ENCODE data around the gene RGL3.
"Not testable (repeated sequence)": the region's sequence is repeated elsewhere in the genome, so short reads cannot be mapped to it uniquely, and the experiment has no call there.

RGL3 gene

DNA sequence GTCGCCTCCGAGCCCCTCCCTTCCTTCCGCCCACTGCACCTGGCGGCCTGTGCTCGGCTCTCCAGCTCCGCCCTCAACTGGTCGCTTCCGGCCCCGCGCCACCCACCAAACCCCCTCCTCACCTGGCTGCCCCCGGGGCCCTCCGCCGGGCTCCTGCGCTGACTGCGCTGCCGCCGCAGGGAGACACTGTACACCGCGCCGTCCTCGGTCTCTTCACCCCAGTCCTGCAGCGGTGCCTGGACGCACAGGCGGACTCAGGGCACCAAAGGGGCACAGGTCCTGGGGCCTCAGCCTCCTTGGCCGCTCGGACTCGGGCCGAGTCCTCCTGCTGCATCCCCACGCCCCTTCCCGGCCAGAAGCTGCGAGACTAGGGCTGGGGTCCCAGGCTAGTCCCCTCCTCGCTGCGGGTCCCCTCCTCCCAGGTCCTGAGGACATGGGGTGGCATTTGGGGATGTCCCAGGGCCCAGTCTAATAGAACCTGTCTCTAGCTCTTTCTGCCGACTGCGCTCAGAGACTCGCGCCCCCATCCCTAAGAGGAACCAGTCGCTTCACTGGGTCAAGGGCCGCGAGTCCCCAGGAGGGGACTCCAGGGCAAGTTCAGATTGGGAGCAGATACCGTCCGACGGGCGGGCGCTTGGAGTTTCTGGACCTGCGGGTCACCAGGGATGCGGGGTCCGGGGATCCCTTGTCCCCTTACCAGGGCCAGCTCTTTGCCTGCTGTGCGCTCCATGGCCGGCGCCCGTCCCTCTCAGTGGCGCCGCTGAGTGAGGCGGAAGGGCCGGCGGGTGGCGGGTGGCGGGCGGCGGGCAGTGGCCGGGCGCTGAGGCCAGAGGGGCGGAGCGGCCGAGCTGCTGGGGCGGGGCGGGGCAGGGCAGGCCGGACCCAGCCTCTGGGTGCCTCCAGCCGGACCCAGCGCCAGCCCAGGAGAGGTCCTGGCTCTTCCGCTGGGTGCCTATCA is at the start of gene RGL3:
RGL3 (minus strand) TSS at position 766 of the 958 bp plus-strand sequence; CDS start at position 730, 36 bp downstream.
- no peak for DNase-seq

GRCh38 chr19:11468266-11468845 is 49.2 kb upstream of the RGL3 start:
- not testable (repeated sequence) for DNase-seq

- DNase-seq: no peak
These were observed 46.5 kb upstream of the RGL3 start for GRCh38 chr19:11465600-11465999.

DNA sequence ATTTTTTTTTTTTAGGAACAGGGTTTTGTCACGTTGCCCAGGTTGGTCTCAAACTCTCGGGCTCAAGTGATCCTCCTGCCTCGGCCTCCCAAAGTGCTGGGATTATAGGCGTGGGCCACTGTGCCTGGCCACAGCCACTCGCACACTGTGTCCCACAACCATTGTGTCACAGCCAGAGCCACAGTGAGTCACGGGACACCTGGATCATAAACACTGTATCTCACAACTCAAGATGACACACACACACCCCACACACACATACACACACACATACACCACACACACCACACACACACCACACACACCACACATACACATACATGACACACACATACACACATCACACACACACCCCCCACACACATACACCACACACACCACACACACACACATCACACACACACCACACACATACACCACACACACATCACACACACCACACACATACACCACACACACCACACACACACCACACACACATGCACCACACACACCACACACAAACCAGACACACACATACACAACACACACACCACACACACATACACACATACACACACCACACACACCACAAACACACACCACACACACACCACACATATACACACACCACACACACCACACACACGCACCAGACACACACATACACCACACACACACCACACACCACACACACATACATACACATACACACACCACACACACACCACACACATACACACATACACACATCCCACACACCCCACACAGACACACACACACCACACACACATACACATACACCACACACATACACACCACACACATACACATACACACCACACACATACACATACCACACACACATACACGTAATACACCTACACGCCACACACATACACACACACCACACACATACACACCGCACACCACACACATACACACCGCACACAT is 45.5 kb upstream of the RGL3 start:
- no peak for DNase-seq

GRCh38 chr19:11463391-11463790 is 44.3 kb upstream of the RGL3 start:
- DNase-seq: no peak

- DNase-seq: no peak
These were observed 42.3 kb upstream of the RGL3 start for GRCh38 chr19:11461453-11461852.

DNA sequence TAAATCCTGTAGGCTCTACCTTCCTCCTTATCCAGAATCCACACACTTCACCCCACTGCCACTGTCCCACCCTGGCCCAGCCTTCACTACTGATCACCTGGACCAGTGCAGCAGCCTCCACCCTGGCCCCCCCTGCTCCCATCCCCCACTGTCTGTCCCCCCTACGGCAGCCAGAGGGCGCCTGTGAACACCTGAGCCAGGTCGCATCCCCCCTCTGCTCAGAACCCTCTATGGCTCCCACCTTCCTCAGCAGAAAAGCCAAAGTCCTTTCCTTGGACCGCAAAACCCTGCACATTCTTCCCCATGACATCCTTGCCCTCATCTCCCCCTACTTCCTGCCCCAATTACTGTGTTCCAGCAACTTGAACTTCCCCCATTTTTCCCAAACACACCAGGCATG is 41.1 kb upstream of the RGL3 start:
- no peak for DNase-seq

GRCh38 chr19:11458912-11459311 is 39.8 kb upstream of the RGL3 start:
- DNase-seq: not testable (repeated sequence)

DNA sequence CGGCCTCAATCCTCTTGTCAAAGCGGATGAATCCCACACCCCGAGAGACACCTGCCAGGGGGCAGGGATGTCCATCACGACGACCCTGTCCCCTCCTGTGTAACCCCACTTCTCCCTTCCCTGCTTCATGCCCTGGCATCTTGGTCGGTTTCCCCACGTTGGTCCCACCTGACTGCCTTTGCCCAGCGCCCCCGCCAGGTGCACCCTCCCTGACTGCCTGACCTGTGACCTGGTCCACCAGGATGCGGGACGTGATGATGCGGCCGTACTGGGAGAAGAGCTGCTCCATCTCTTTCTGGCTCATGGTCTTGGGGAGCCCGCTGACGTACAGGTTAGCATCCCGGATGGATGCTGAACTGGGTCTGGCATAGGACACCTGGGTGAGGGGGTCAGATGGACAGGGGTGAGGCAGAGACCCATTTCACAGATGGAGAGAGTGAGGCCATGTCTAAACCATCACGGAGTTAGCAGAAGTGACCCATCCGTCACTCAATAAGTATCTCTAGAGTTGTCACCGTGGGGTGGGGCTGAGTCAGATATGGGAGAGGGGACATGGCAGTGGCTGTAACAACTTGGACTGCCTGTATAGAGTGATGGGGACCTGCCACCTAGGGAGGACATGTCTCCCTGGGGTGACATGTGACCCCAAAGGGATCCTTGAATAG is 39.3 kb upstream of the RGL3 start:
- no peak for DNase-seq

DNA sequence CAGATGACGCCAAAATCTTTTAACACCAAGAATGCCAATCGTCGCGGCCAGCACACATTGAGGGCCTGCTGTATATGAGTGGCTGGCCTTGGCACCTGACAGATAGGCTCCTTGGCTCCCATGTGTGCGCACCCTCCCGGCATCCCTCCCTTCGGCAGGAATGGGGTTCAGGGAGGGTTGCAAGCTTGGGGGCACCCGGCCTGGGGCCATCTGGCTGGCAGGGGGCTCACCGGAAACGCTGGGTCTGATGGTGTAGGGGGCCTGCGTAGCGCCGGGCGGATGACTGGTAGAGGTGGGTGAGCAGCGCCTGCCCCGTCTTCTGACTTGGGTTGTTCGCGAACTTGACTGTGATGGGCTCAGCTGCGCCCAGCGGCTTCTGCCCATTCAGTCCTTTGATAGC is 38.7 kb upstream of the RGL3 start:
- DNase-seq: no peak

DNA sequence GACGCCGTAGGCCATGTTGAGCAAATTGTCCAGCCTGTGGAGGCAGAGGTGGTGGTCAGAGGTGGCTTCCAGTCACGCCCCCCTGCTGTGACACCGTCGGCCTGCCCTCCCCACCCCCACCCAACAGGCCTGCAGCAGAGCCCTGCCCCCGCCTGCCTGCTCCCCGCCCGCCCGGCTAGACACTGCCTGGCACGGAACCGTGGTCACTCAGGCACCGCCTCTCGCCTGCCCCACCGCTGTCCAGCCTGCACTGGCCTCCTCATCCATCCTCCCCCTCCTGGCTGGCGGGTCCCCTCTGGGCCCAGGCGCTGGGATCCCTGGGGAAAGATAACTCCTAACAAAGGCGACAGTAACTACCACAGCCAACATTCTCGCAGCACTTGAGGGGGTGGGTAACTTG is 38.0 kb upstream of the RGL3 start:
- DNase-seq: no peak

GRCh38 chr19:11456659-11457058 is 37.5 kb upstream of the RGL3 start:
- DNase-seq: no peak

- not testable (repeated sequence) for DNase-seq
These were observed 36.1 kb upstream of the RGL3 start for GRCh38 chr19:11455233-11455554.

DNA sequence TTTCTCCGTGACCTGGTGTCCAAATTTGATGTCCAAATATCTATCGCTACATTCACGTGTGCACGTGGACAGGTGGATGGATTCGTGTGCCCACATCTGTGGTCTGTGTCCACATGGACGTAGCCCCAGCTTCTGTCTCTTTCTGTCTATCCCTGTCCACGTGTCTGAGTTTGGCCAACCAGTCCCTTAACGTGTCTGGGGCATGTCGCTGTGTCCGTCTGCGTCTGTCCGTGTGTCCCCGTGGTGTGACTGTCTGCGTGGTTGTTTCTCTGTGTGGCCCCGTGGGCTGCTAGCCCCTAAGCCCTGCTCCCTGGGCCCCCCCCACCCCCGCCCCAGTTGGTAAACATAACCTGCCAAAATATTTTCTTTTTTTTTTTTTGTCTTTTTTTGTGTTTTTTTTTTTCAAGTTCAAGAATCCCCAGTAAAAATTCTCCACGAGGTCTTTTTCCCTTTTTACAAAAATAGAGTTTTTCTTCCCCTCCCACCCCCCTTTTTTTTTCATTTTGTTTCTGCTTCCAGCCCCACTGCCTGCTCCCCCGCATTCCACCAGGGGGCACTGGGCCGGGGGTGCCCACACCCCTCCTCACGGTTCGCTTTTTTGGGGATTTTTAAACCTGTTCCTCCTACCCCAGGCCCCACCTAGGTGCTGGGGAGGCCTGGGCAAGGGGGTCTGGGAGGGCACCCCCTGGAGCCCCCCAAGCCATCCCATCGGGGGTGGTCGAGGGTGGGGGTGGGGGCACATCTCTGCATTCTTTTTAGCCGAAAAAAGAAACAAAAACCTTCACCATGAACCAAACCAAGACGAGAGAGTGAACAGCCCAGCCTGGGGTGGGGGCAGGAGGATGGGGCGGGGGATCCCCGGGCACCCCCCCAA is 34.6 kb upstream of the RGL3 start:
- no peak for DNase-seq

DNA sequence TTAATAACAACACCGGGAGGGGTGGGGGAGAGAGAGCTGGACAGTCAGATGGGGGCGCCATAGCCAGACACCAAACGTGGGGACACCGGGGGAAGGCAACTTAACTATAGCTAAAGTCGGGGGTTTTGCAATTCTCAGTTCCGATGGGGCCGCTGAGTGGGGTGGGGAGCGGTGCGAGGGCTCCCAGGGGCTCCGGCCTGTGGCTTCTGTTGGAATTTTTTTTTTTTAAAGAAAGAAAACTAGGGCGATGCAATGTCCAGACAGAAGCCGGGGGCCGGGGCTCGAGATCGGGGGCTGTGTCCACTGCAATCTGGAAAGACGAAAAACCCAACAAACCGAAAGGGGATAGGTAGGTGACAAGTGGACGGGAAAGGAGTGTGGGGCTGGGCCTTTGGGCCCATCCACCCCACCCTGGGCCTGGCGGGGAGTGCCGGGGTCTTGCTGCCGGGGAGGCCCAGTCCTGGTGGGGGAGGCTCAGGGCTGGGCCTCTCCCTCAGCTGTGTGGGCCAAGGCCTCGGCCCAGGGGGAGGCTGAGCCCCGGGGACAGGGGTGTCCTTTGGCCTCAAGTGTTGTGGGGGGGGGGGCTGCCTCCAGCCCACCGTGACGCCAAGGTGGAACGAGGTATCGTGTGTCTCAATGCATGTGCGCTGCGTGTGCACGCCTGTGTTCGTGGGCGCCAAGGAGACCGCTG is 33.7 kb upstream of the RGL3 start:
- no peak for DNase-seq

DNA sequence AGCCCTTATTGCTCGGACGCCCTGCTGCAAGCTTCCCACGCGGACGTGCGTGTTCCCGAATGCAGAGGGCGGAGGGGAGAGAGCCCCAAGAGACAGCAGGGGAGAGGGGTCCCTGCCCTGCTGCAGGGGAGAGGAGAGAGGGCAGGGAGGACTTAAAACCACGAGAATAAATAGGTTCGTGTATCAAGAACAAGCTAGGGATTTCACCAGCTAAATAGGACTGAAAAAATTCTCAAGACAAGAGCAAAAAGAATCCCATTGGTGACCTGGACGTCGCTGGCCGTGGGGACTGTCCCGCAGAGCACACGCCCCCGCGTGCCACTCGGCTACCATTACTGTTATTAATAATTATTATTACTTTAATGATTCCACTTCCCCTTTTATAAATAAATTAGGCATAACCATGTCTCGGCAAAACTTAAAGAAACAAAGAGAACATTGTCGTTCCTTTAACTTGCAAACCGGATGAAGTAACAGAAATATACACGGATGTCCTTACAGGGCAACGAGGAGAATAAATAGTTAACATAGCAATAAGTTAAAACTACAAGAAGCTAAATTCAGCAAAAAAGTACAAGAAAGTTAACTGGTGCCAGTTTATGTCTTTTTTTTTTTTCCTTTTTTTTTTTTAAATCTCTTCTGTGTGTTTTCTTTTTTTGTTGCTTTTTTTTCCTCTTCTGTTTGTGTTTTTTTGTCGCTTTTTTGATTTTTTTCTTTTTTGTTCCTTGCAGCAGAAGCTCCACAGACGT is 32.9 kb upstream of the RGL3 start:
- no peak for DNase-seq

DNA sequence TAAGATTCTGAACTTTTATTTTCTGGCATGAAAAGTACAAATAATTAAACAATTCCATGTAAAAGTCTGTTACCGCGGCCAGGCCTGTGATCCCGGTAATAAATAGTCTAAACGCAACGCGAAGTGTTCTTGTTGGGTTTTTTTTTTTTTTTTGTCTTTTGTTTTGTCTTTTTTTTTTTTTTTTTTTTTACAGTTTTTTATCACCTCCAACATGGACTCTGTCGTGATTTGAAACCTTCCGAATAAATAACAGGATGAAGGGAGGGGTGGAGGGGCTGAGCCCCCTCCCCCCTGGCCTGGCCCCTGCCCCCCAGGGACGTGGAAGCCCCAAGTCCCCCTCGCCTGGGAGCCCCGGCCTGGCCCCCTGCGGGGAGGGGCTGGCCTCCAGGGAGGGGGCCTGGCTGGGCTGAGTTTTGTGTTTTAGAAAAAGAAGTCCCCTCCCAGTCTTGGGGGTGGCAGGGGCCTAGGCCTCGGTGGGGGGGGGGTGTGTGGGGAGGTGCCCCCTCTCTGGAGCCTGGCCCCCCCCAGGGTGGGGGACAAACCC is 32.3 kb upstream of the RGL3 start:
- no peak for DNase-seq

GRCh38 chr19:11450570-11451326 is 31.6 kb upstream of the RGL3 start:
- no peak for DNase-seq

- DNase-seq: no peak
These were observed 29.9 kb upstream of the RGL3 start for GRCh38 chr19:11448923-11449554.
